ENCODE results near the gene GOLGA1. TPM values are rescaled to one million over a fixed set of nuclear protein-coding genes. Genes with fewer than 3 reads are reported as not detected.
"Not testable (repeated sequence)": the region's sequence is repeated elsewhere in the genome, so short reads cannot be mapped to it uniquely, and the experiment has no call there.

GOLGA1 gene
- polyA plus RNA-seq, 1 donor = 19.0 TPM

DNA sequence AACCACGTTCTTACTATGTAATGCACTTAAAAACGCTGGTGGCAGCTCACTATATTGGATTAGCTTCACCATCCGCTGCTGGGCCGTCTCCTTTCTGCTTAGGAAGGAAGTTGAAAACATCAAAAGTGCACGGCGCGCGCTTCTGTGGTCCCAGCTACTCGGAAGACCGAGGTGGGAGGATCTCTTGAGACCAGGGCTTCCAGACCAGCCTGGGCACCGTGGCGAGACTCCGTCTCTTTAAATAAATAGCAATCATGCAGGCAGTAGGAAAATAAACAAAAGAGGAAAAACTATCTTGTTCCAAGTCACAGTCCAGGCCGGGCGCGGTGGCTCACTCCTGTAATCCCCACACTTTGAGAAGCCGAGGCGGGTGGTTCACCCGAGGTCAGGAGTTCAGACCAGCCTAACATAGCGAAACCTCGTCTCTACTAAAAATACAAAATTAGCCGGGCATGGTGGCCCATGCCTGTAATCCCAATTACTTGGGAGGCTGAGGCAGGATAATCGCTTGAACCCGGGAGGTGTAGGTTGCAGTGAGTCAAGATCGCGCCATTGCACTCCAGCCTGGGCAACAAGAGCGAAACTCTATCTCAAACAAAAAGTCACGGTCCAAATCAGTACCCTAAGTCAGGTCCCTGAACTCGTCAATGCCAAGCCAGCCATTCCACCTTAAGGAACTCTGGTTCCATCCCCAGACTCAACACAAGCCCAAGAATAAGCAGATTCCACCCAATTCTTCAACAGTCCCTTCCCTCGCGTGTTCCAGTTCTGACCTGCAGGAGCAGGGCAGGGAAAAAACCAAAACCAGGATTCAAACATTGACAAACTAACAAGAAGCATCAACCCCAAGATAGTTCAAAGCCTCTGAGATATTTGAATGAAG lies 1.0 kb upstream of the GOLGA1 start:
- DNase-seq = peak; percentile 53

DNA sequence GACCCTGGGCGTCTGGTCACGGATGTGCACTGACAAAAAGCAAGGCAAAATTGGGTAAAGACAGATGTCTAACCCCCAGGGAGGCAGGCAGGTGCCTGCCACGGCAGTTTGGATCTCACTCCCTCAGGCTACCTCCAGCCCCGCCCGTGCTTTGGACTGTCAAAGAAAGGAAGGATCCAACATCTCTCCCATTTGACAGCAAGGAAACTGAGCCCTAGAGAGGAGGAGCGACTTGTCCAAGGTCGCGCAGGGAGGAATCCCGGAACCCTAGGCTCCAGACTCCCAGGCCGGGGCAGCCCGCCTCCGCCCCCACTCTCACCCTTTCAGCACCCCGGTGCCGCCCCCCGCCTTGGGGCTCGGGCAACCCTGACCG lies 376 bp downstream of the GOLGA1 start:
- no peak for DNase-seq

GRCh38 chr9:124939944-124940343 lies 939 bp downstream of the GOLGA1 start:
- no peak for DNase-seq

DNA sequence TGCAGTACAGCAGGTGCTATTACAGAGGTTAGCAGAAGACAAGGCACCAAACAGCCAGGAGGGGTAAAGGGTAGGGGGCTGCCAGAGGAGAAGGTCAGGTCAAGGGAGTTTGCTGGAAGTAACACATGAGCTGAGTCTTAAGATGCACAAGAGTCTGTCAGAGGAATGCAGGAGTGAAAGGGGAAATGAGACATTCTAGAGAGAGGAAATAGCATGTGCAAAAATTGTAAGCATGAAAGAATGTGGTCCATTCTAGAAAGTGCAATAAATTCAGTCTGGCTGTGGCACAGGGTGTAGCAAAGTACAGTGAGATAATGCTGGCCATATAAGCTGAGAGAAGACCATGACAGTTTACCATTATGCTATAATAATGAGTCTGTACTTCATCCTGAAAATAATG lies 6.6 kb downstream of the GOLGA1 start:
- DNase-seq = no peak

GRCh38 chr9:124932333-124932732 lies 8.6 kb downstream of the GOLGA1 start:
- no peak for DNase-seq

DNA sequence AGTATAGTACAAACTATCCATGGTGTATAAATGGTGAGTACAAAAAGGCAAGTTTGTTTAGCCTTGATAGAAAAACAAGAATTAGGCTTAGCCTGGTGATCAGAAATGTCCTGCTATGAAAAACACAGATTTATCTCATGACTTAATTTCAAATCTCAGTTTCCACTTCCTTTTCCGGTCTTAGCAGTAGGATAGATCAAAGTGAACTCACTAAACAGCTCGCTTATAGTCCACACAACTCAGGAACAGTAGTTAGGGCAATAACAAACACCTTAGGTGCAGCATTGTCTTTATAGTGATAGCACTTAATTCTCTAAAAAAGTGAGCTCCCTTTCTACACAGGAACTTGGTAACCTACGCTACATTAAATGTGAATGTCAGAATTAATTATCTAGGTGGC lies 11.4 kb downstream of the GOLGA1 start:
- DNase-seq = no peak

GRCh38 chr9:124928116-124928515 lies 12.8 kb downstream of the GOLGA1 start:
- no peak for DNase-seq

- not testable (repeated sequence) for DNase-seq
These were observed 20.5 kb downstream of the GOLGA1 start for GRCh38 chr9:124920394-124920793.

DNA sequence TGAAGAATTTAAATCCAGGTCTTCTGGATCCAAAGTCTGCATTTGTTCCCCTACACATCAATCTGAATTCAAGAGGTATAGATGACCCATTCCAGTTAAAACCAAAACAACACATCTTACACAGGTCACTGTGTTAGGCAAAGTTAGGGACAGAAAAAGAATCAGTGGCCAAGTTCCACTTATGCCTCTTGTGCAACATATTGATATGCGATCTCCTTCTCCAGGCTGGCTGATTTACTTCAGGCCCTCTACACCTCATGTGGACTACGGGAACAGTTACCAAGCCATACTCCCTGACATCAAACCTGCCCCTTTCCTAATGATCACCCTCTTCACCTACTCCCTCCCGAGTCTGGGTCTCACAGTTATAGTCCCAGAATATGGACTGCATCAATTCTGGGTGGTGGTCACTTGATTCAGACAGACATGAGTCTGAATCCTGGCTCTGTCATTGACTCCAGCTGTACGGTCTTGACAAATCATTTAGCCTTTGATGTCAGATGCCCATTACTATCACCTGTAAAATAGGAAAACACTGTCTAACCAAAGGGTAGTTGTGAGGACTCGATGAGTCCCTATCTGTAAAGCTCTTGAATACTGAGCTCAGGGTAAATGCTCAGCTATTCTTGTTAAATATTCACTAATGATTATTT lies 26.0 kb downstream of the GOLGA1 start:
- DNase-seq = no peak

DNA sequence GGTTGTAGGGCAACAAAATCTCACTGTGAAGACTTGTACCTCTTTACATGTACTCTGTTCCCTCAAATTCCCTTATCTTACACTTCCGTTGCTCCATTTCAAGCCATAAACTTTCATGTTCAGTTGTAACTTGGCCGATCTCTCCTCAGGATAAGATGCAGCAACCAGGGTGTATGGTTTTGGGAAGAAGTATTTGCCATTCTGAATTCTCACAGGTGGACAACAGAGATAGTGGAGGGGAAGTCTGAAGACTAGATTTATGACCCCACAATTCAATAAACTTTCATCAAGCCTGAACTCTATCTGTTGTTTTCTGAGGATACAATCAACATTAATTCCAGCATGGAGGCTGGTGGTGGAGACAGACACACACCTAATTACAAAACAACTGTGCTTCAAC lies 27.5 kb downstream of the GOLGA1 start:
- DNase-seq = no peak

- no peak for DNase-seq
These were observed 29.1 kb downstream of the GOLGA1 start for GRCh38 chr9:124911766-124912165.

DNA sequence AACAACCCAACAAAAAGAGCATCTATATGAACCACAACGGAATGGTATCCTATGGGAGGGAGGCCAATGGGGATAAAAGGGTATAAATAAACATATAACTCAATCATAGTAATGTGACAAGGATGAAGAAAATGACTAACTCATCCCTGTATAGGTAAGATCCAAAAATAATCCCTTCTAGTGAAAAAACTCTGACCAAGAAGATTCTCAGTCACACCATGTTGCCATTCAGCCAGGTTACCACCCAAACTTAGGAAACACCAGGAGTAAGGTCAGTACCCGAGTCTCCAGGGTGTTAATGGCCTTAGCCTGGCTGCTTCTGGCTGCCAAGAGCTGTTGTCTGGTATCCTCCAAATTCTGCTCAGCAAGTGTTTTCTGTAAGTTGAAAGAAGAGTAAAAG lies 32.8 kb downstream of the GOLGA1 start:
- DNase-seq = no peak

GRCh38 chr9:124906966-124907365 lies 33.9 kb downstream of the GOLGA1 start:
- no peak for DNase-seq

DNA sequence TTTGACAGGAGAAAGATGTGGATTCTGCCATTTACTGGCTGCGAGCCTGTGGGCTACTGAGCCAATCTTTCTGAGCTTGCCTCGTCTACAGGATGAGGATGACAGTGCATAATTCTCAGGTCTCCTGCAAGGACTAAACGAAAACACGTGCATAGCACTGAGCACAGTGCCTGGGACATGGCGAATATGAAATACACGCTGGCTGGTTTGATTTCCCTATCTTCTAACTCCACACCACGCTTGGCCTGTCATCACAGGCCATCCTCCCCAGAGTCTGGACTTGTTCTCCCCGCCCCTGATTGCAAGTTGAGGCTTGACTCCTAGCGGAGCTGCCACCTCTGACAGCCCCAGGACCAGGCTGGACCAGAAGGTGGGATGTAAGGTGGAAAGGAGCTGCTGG lies 41.0 kb downstream of the GOLGA1 start:
- no peak for DNase-seq

GRCh38 chr9:124897570-124898460 lies 43.1 kb downstream of the GOLGA1 start:
- no peak for DNase-seq

- DNase-seq = no peak
These were observed 46.1 kb downstream of the GOLGA1 start for GRCh38 chr9:124894741-124895170.

- DNase-seq = no peak
These were observed 46.7 kb downstream of the GOLGA1 start for GRCh38 chr9:124894035-124894740.

GRCh38 chr9:124890179-124890578 lies 50.7 kb downstream of the GOLGA1 start:
- DNase-seq = no peak

GRCh38 chr9:124889006-124889405 lies 51.9 kb downstream of the GOLGA1 start:
- no peak for DNase-seq

- no peak for DNase-seq
These were observed 53.1 kb downstream of the GOLGA1 start for GRCh38 chr9:124887832-124888231.

DNA sequence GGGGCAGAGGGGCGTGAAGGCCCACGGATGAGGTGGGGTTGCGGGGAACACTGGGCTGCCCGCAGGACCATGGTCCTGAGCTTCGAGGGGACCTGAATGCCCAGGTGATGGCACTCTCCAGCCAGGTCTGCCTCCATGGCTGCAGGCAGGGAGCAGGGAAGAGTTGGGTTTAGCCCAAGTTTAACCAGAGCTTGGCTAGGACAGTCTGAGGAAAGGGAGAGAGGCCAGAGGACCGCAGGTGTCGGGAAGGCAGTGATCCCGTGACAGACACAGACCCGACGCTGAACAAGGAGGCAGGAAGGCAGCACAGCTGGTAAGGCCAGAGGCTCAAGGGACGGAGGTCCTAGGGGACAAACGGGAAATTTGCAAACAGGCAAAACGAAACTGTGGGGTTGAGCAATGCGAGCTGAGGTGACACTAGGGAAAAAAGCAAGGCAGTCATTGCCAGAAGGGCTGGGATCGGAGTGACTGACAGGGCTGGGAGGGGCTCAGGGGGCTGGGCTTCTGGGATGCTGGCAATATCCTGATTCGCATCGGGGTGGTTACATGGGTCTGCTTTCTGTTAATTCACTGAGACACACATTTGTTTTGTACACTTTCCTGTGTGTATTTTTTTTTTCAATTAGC lies 53.9 kb downstream of the GOLGA1 start:
- no peak for DNase-seq
